Activated gamma-delta T cell treated with Interleukin-2 at 50 U/mL for 16 hours (primary cell): ENCODE data around the gene POFUT1.
"Not testable (repeated sequence)": the region's sequence is repeated elsewhere in the genome, so short reads cannot be mapped to it uniquely, and the experiment has no call there.

Experiments used
- DNase-seq: peaks from one replicate; pipeline ENCODE4 v3.0.0-alpha.2; 2020

The POFUT1 gene

GRCh38 chr20:32236819-32237218 is 29.1 kb downstream of the POFUT1 start:
- no peak for DNase-seq

DNA sequence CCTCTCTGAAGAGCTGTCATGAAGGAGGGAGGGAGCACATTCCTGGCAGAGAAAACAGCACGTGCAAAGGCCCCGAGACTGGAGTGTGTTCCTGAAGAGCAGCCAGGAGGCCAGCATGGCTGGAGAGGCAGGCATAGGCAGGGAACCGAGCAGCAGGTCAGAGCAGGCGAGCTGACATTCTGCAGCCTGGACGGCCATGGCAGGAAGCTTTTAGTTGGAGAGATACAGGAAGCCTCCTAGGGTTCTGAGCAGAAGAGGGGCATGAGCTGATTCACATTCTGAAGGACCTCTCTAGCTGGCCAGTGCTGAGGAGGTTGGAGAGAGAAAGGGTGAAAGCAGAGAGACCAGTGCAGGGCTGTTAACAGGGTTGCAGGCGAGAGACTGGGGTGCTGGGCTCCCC is 29.7 kb downstream of the POFUT1 start:
- DNase-seq, result no peak

DNA sequence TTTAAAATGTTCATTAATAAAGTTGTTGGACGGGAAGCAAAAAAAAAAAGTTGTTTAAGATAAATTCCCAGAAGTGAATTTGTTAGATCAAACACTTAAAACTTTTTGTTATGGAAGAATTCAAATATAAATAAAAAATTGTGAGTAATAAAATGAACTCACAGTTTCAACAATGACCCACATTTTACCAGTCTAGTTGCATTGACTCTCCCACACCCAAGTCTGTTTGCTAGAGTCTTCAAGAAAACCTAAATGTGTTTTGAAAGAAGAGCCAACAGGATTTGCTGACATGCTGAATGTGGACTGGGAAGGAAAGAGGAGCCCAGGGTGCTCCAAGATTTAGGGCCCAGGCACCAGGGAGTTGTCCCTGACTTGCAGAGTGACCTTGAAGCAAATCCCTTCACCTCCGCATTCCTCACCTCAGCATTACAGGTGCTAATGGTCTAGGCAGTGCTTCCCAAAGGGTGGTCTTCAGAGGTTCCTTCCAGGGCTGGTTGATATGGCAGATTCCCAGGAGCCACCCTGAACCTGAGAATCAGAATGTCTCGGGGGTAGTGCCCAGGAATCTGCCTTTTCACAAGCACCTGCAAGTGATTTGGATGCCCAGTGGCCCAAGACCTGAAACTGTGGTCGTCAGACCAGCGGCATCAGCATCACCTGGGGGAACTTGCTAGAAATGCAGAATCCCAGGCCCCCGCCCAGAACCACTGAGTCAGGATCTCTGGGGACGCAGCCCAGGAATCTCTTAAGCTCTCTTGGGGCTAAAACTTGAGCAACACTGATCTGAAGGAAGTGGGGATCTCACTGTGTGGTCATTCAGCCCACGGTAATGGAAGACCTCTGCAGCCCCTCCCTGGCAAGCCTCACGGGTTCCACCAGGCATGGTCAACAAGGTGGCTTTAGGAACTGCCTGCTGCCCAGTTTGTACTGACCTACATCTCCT is 31.1 kb downstream of the POFUT1 start:
- no peak for DNase-seq

GRCh38 chr20:32240205-32240604 is 32.5 kb downstream of the POFUT1 start:
- DNase-seq, result no peak

DNA sequence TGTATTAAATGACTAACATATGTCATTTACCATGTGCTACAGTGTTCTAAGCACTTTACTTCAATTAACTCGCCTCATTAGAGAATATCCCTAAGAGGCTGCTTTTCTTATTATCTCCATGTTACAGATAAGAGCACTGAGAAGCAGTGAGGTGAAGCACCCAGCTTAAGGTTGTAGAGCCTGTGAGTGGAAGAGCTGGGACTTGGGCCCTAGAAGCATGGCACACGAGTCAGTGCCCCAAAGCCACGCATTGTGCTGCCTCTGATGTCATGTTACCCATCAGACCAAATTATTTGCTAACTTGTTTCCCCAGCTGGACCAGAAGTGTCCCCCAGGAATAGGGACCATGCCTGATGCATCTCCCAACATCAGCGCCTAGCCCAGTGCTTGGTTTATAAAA is 34.1 kb downstream of the POFUT1 start:
- DNase-seq, result no peak

DNA sequence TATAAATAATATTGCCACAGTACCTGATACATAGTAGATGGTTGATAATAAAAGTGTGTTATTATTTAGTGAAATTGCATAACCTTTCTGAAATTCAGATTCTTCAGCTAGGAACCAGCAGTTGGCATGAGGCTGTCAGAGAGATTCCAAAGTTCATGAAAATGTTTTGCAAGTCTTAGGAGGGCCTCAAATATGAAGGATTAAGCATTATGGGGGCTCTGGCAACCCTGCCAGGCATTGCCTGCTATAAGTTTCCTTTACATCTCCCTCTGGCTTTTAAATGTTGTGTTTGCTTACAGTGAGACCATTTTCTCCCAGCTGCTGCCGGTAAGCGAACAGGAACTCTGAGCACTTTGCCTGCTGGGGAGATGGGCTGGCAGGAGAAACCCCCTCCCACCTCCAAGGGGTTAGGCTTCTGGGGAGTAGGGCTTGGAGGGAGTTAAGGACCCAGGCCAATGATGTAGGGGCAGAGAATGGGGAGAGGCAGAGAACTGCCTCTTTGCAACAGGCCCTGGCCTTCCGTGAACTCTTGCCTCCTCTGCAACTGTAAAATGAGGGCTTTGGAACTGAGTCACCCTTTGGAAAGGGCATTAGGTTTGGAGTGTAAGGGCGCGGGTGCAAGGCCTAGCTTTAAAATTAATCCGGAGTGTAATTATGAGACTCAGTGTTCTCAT is 36.6 kb downstream of the POFUT1 start:
- no peak for DNase-seq

GRCh38 chr20:32244959-32245358 is 37.3 kb downstream of the POFUT1 start:
- no peak for DNase-seq

DNA sequence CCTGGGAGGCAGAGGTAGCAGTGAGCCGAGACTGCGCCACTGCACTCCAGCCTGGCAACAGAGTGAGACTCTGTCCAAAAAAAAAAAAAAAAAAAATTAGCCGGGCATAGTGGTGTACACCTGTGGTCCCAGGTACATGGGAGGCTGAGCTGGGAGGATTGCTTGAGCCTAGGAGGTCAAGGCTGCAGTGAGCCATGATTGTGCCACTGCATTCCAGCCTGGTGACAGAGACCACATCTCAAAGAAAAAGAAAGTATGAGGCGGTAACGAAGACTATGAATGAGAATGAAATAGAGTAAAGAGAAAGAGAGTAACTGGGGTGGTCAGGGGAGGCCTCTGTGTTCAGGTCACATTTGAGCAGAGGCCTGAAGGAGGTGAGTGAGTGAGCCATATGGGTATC is 38.5 kb downstream of the POFUT1 start:
- not testable (repeated sequence) for DNase-seq

- no peak for DNase-seq
These were observed 40.4 kb downstream of the POFUT1 start for GRCh38 chr20:32248043-32248442.

GRCh38 chr20:32249030-32249738 is 41.5 kb downstream of the POFUT1 start:
- DNase-seq, result peak; percentile 30

GRCh38 chr20:32251470-32251869 is 43.8 kb downstream of the POFUT1 start:
- DNase-seq, result no peak

DNA sequence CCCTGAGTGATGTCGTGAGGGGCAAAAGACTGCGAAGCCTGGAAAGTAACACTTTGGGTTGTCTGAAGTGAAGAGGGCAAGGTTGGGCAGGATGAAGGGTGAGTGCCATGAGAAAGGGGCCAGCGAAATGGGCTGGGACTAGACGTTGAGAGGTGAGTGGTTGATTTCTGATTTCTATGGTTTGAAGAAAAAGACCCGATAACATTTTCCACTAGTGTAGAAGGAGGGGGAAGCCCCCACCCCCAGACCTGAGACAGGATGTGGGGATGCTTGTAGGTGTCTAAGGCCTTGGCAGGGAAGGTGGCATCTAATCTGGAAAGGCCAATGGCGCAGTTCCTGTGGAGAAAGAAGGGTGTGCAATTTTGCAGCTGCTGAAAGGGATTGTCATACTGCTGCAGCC is 44.5 kb downstream of the POFUT1 start:
- no peak for DNase-seq

- DNase-seq, result not testable (repeated sequence)
These were observed 53.3 kb downstream of the POFUT1 start for GRCh38 chr20:32260973-32261372.

- DNase-seq, result no peak
These were observed 54.0 kb downstream of the POFUT1 start for GRCh38 chr20:32261644-32262043.

- DNase-seq, result no peak
These were observed 55.8 kb downstream of the POFUT1 start for GRCh38 chr20:32263398-32263954.

GRCh38 chr20:32271620-32272019 is 63.9 kb downstream of the POFUT1 start:
- DNase-seq, result no peak

GRCh38 chr20:32274359-32274758 is 66.7 kb downstream of the POFUT1 start:
- DNase-seq, result no peak

DNA sequence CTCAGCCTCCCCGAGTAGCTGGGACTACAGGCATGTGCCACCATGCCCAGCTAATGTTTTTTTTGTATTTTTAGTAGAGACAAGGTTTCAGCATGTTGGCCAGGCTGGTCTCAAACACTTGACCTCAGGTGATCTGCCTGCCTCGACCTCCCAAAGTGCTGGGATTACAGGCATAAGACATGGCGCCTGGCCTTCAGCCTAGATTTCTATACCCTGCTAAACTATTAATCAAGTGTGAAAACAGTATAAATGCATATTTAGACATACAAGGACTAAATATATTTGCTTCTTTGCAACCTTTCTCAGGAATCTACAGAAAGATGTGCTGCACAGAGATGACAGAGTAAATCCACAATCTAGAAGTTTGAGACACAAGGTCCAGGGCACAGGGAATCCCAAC is 67.5 kb downstream of the POFUT1 start:
- DNase-seq, result not testable (repeated sequence)

- peak; percentile 84 for DNase-seq
These were observed 69.9 kb downstream of the POFUT1 start, which contains the start of gene KIF3B for GRCh38 chr20:32277361-32278198. Gene KIF3B, plus strand, starts transcription at chr20:32277651. Its CDS starts 32,127 bp downstream, at chr20:32309778.

GRCh38 chr20:32278199-32278643 is 70.5 kb downstream of the POFUT1 start:
- no peak for DNase-seq

DNA sequence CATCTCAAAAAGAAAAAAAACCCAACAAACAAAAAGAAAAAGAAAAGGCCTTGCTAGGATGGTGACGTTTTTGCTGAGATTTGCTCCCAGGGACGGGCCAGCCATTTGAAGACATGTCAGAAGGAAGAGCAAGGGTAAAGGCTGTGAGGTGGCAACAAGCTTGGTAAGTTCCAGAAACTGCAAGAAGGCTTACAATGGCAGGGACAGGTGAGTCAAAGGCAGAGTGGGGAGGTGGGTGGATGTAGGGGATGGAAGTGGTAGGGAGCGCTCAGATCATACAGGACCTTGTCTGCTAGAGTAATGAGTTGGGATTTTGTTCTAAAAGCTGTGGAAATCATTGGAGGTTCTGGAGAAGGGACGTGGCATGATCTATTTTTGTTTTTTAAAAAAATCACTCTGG is 74.0 kb downstream of the POFUT1 start:
- no peak for DNase-seq

GRCh38 chr20:32282461-32282860 is 74.8 kb downstream of the POFUT1 start:
- DNase-seq, result no peak
